ENCODE measurements around the gene CTXND2.
"Not testable (repeated sequence)": the region's sequence is repeated elsewhere in the genome, so short reads cannot be mapped to it uniquely, and the experiment has no call there.

Gene CTXND2

GRCh38 chr1:150874455-150875196 lies 12.3 kb upstream of the CTXND2 start:
- Mint-ChIP-seq H3K4me1 (peaks cover 13% of the 10 kb centered on the region), H3K27me3 (no peaks in the 10 kb centered on the region), H3K36me3 (peaks cover 7% of the 10 kb centered on the region), H3K9me3 (no peaks in the 10 kb centered on the region), H3K27ac (peak overlapping the region; percentile 67), H3K4me3 (peak overlapping the region; percentile 62)
- DNase-seq (ENCODE audit: low spot score in 2 of 2): no peak
- ATAC-seq (ENCODE audit: low read depth): no peak

GRCh38 chr1:150875197-150876118 lies 11.5 kb upstream of the CTXND2 start:
- no peaks in the 10 kb centered on the region for H3K27me3 Mint-ChIP-seq
- peaks cover 4% of the 10 kb centered on the region for H3K36me3 Mint-ChIP-seq
- H3K4me1 Mint-ChIP-seq: peaks cover 11% of the 10 kb centered on the region
- peak overlapping the region; percentile 85 for H3K27ac Mint-ChIP-seq
- ATAC-seq (ENCODE audit: low read depth) (no peak), DNase-seq (ENCODE audit: low spot score in 2 of 2) (peak in 1 of 2 donors; percentile 15)
- H3K4me3 Mint-ChIP-seq: peak overlapping the region; percentile 95
- H3K9me3 Mint-ChIP-seq: no peaks in the 10 kb centered on the region

GRCh38 chr1:150876119-150876454 lies 10.8 kb upstream of the CTXND2 start:
- Mint-ChIP-seq H3K4me1 (peaks cover 11% of the 10 kb centered on the region), H3K4me3 (peak overlapping the region; percentile 95), H3K9me3 (no peaks in the 10 kb centered on the region), H3K27ac (peak overlapping the region; percentile 85), H3K27me3 (no peaks in the 10 kb centered on the region), H3K36me3 (peaks cover 4% of the 10 kb centered on the region)
- no peak for ATAC-seq (ENCODE audit: low read depth)
- no peak for DNase-seq (ENCODE audit: low spot score in 2 of 2)

GRCh38 chr1:150878931-150879330 lies 8.0 kb upstream of the CTXND2 start:
- not testable (repeated sequence) for H3K27ac Mint-ChIP-seq; H3K9me3 Mint-ChIP-seq; H3K36me3 Mint-ChIP-seq; ATAC-seq (ENCODE audit: low read depth); DNase-seq (ENCODE audit: low spot score in 2 of 2); H3K27me3 Mint-ChIP-seq; H3K4me3 Mint-ChIP-seq
- H3K4me1 Mint-ChIP-seq: peaks cover 14% of the 10 kb centered on the region

- Mint-ChIP-seq H3K4me1 (peaks cover 6% of the 10 kb centered on the region), H3K9me3 (no peaks in the 10 kb centered on the region), H3K36me3 (no peaks in the 10 kb centered on the region), H3K4me3 (no peak overlapping the region), H3K27ac (no peak overlapping the region), H3K27me3 (no peaks in the 10 kb centered on the region)
- DNase-seq (ENCODE audit: low spot score in 2 of 2) (no peak), ATAC-seq (ENCODE audit: low read depth) (no peak)
These were observed 5.4 kb upstream of the CTXND2 start for GRCh38 chr1:150881331-150882070.

- not testable (repeated sequence) for H3K9me3 Mint-ChIP-seq; H3K36me3 Mint-ChIP-seq; ATAC-seq (ENCODE audit: low read depth); H3K4me1 Mint-ChIP-seq; DNase-seq (ENCODE audit: low spot score in 2 of 2); H3K27me3 Mint-ChIP-seq; H3K4me3 Mint-ChIP-seq
- H3K27ac Mint-ChIP-seq: peak overlapping the region; percentile 20
These were observed 3.8 kb upstream of the CTXND2 start for GRCh38 chr1:150883121-150883520.

- Mint-ChIP-seq H3K27ac (no peak overlapping the region), H3K27me3 (no peaks in the 10 kb centered on the region), H3K4me3 (no peak overlapping the region), H3K36me3 (no peaks in the 10 kb centered on the region), H3K4me1 (peaks cover 21% of the 10 kb centered on the region), H3K9me3 (no peaks in the 10 kb centered on the region)
- no peak for DNase-seq (ENCODE audit: low spot score in 2 of 2)
- ATAC-seq (ENCODE audit: low read depth): no peak
These were observed 1.8 kb downstream of the CTXND2 start for GRCh38 chr1:150888727-150889126.

- no peaks in the 10 kb centered on the region for H3K27me3 Mint-ChIP-seq
- peaks cover 21% of the 10 kb centered on the region for H3K4me1 Mint-ChIP-seq
- no peaks in the 10 kb centered on the region for H3K9me3 Mint-ChIP-seq
- DNase-seq (ENCODE audit: low spot score in 2 of 2) (no peak), ATAC-seq (ENCODE audit: low read depth) (peak; percentile 69)
- peak overlapping the region; percentile 45 for H3K4me3 Mint-ChIP-seq
- H3K27ac Mint-ChIP-seq: no peak overlapping the region
- no peaks in the 10 kb centered on the region for H3K36me3 Mint-ChIP-seq
These were observed 3.1 kb downstream of the CTXND2 start for GRCh38 chr1:150890033-150890416.

- no peaks in the 10 kb centered on the region for H3K9me3 Mint-ChIP-seq
- ATAC-seq (ENCODE audit: low read depth) (no peak), DNase-seq (ENCODE audit: low spot score in 2 of 2) (no peak)
- no peak overlapping the region for H3K4me3 Mint-ChIP-seq
- H3K36me3 Mint-ChIP-seq: no peaks in the 10 kb centered on the region
- H3K27ac Mint-ChIP-seq: no peak overlapping the region
- peaks cover 2% of the 10 kb centered on the region for H3K27me3 Mint-ChIP-seq
- H3K4me1 Mint-ChIP-seq: peaks cover 21% of the 10 kb centered on the region
These were observed 6.5 kb downstream of the CTXND2 start for GRCh38 chr1:150893336-150893913.

- Mint-ChIP-seq H3K36me3 (no peaks in the 10 kb centered on the region), H3K27ac (no peak overlapping the region), H3K9me3 (no peaks in the 10 kb centered on the region), H3K4me1 (peaks cover 9% of the 10 kb centered on the region), H3K4me3 (no peak overlapping the region), H3K27me3 (peaks cover 2% of the 10 kb centered on the region)
- DNase-seq (ENCODE audit: low spot score in 2 of 2): no peak
- no peak for ATAC-seq (ENCODE audit: low read depth)
These were observed 8.7 kb downstream of the CTXND2 start for GRCh38 chr1:150895618-150896017.

- not testable (repeated sequence) for DNase-seq (ENCODE audit: low spot score in 2 of 2); H3K36me3 Mint-ChIP-seq; ATAC-seq (ENCODE audit: low read depth); H3K27ac Mint-ChIP-seq; H3K9me3 Mint-ChIP-seq; H3K27me3 Mint-ChIP-seq; H3K4me3 Mint-ChIP-seq; H3K4me1 Mint-ChIP-seq
These were observed 12.9 kb downstream of the CTXND2 start for GRCh38 chr1:150899795-150900194.

GRCh38 chr1:150902346-150902745 lies 15.4 kb downstream of the CTXND2 start:
- Mint-ChIP-seq H3K27me3 (no peaks in the 10 kb centered on the region), H3K4me1 (no peaks in the 10 kb centered on the region), H3K9me3 (no peaks in the 10 kb centered on the region), H3K27ac (no peak overlapping the region), H3K36me3 (no peaks in the 10 kb centered on the region), H3K4me3 (no peak overlapping the region)
- no peak for ATAC-seq (ENCODE audit: low read depth)
- DNase-seq (ENCODE audit: low spot score in 2 of 2): no peak

GRCh38 chr1:150902751-150903150 lies 15.8 kb downstream of the CTXND2 start:
- Mint-ChIP-seq H3K36me3 (no peaks in the 10 kb centered on the region), H3K27me3 (no peaks in the 10 kb centered on the region), H3K27ac (no peak overlapping the region), H3K9me3 (no peaks in the 10 kb centered on the region), H3K4me1 (no peaks in the 10 kb centered on the region), H3K4me3 (no peak overlapping the region)
- DNase-seq (ENCODE audit: low spot score in 2 of 2) (no peak), ATAC-seq (ENCODE audit: low read depth) (no peak)

- Mint-ChIP-seq H3K9me3 (no peaks in the 10 kb centered on the region), H3K27ac (no peak overlapping the region), H3K36me3 (no peaks in the 10 kb centered on the region), H3K4me3 (no peak overlapping the region), H3K4me1 (peaks cover 3% of the 10 kb centered on the region), H3K27me3 (no peaks in the 10 kb centered on the region)
- ATAC-seq (ENCODE audit: low read depth) (no peak), DNase-seq (ENCODE audit: low spot score in 2 of 2) (no peak)
These were observed 18.4 kb downstream of the CTXND2 start for GRCh38 chr1:150905301-150905700.
